ENCODE results near the gene EIF2A.

DNA sequence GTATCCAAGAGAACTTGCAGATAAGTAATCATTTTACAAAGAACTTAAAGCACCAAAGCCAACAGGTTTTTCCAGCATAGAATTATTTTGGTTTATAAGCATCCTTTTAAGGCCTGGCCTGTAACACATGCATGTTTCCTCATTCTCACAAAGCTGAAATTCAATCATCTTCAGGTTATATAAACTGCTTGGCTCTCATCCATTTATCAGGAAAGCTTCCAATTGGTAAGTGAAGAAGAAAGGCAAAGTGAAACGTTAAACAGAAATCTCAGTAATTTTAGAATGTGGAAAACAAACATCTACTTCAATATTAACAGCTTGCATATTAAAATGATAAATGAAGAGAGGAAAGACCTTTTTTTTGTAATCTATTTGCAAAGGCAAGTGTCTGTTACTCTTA, 1.9 kb upstream of the EIF2A start:
- no peak for TF ChIP-seq CTCF (IDR thresholded peaks at IDR 0.05)
- no peak for TF ChIP-seq POLR2A (IDR thresholded peaks at IDR 0.05)

Data from ovary (tissue), 3 donors.